ENCODE results near the gene MCM3. TPM values are rescaled to one million over a fixed set of nuclear protein-coding genes. Genes with fewer than 3 reads are reported as not detected.

Gene MCM3
- total and polyA plus RNA-seq, 12 donors, result 10.5 to 65.5 (median 25.0) TPM

- Histone ChIP-seq H3K4me3 (no peak overlapping the region), H3K27ac (no peak overlapping the region), H3K9me3 (replicated peaks in 1 of 3) (no peaks in the 10 kb centered on the region), H3K36me3 (replicated peaks in 1 of 2) (no peaks in the 10 kb centered on the region), H3K4me1 (replicated peaks in 1 of 2) (no peaks in the 10 kb centered on the region), H3K27me3 (no peaks in the 10 kb centered on the region)
- 41 to 61% (median 50%) methylated on average over 4 of the region's 4 CpGs for WGBS, 4 donors
- DNase-seq, result no peak
- TF ChIP-seq POLR2A (IDR thresholded peaks at IDR 0.05) (no peak), CTCF (IDR thresholded peaks at IDR 0.05) (no peak)
- intact Hi-C loops (cut with DNase I), result no loop called here
Observed at GRCh38 chr6:52233005-52233404, 51.5 kb downstream of the MCM3 start.

GRCh38 chr6:52231406-52232127 lies 53.0 kb downstream of the MCM3 start:
- 81 to 89% (median 84%) methylated on average over 8 of the region's 8 CpGs for whole genome bisulfite sequencing, 4 donors
- no peaks in the 10 kb centered on the region for H3K27me3 ChIP-seq
- no peak for DNase-seq
- no peaks in the 10 kb centered on the region for H3K9me3 ChIP-seq (replicated peaks in 1 of 3)
- TF ChIP-seq POLR2A (IDR thresholded peaks at IDR 0.05) (no peak), CTCF (IDR thresholded peaks at IDR 0.05) (no peak)
- H3K27ac ChIP-seq, result no peak overlapping the region
- H3K36me3 ChIP-seq (replicated peaks in 1 of 2), result no peaks in the 10 kb centered on the region
- no peak overlapping the region for H3K4me3 ChIP-seq
- H3K4me1 ChIP-seq (replicated peaks in 1 of 2), result no peaks in the 10 kb centered on the region
- intact Hi-C loops (cut with DNase I), result no loop called here

- Histone ChIP-seq H3K4me3 (no peak overlapping the region), H3K27me3 (no peaks in the 10 kb centered on the region), H3K27ac (no peak overlapping the region), H3K9me3 (replicated peaks in 1 of 3) (no peaks in the 10 kb centered on the region), H3K36me3 (replicated peaks in 1 of 2) (no peaks in the 10 kb centered on the region), H3K4me1 (replicated peaks in 1 of 2) (no peaks in the 10 kb centered on the region)
- WGBS, 4 donors, result 53 to 69% (median 67%) methylated on average over 1 of the region's 1 CpG
- no peak for DNase-seq
- intact Hi-C loops (cut with DNase I), result no loop called here
- no peak for TF ChIP-seq CTCF (IDR thresholded peaks at IDR 0.05)
- TF ChIP-seq POLR2A (IDR thresholded peaks at IDR 0.05), result no peak
Observed at GRCh38 chr6:52230685-52231084, 53.9 kb downstream of the MCM3 start.

- intact Hi-C loops (cut with DNase I), result no loop called here
- WGBS, 4 donors, result 60 to 72% (median 67%) methylated on average over 1 of the region's 1 CpG
- Histone ChIP-seq H3K4me1 (replicated peaks in 1 of 2) (no peaks in the 10 kb centered on the region), H3K4me3 (no peak overlapping the region), H3K9me3 (replicated peaks in 1 of 3) (no peaks in the 10 kb centered on the region), H3K27ac (no peak overlapping the region), H3K27me3 (peaks cover under 1% of the 10 kb centered on the region), H3K36me3 (replicated peaks in 1 of 2) (no peaks in the 10 kb centered on the region)
- no peak for DNase-seq
- TF ChIP-seq CTCF (IDR thresholded peaks at IDR 0.05) (no peak), POLR2A (IDR thresholded peaks at IDR 0.05) (no peak)
Observed at GRCh38 chr6:52227495-52227894, 57.0 kb downstream of the MCM3 start.
